Coronary artery (tissue), 2 donors: ENCODE results near the gene TEX36.
A peak's percentile ranks its signal among the peaks of the same experiment; 100 is the strongest.

Source experiments
- DNase-seq: peaks from one replicate; pipeline ENCODE4 v3.0.0-alpha.2; 2017; ENCODE audit warnings: low spot score
- H3K27ac ChIP-seq, 2 donors: fragments of 200-600 bp; sonication (generic); one replicate each; pipeline ENCODE4 v1.5.1; 2016 to 2019
- H3K4me3 ChIP-seq: fragments of 200-600 bp; sonication (generic); 2 replicates; pipeline ENCODE4 v1.5.1; 2016; ENCODE audit warnings: mild to moderate bottlenecking, moderate library complexity
- TF ChIP-seq, protein P1 (sequence below): fragments of 200-600 bp; sonication (generic); IDR thresholded peaks from one replicate; pipeline ENCODE4 v1.5.1; 2019; ENCODE audit warnings: antibody characterized with exemption

The TEX36 gene

DNA sequence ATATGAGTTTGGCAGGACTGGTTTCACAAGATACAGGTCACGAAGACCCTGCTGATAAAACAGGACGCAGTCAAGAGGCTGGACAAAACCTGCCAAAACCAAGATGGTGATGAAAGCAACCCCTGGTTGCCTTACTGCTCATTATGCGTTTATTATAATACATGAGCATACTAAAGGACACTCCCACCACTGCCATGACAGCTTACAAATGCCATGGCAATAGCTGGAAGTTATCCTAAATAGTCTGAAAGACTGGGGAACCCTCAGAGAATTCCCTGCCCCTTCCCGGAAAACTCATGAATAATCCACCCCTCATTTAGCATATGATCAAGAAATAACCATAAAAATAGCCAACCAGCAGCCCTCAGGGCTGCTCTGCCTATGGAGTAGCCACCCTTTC, 73.1 kb downstream of the TEX36 start:
- no peak overlapping the region for H3K4me3 ChIP-seq
- no peak overlapping the region for H3K27ac ChIP-seq
- TF ChIP-seq, protein P1, sequence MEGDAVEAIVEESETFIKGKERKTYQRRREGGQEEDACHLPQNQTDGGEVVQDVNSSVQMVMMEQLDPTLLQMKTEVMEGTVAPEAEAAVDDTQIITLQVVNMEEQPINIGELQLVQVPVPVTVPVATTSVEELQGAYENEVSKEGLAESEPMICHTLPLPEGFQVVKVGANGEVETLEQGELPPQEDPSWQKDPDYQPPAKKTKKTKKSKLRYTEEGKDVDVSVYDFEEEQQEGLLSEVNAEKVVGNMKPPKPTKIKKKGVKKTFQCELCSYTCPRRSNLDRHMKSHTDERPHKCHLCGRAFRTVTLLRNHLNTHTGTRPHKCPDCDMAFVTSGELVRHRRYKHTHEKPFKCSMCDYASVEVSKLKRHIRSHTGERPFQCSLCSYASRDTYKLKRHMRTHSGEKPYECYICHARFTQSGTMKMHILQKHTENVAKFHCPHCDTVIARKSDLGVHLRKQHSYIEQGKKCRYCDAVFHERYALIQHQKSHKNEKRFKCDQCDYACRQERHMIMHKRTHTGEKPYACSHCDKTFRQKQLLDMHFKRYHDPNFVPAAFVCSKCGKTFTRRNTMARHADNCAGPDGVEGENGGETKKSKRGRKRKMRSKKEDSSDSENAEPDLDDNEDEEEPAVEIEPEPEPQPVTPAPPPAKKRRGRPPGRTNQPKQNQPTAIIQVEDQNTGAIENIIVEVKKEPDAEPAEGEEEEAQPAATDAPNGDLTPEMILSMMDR, result no peak
- peak; percentile 17 for DNase-seq

DNA sequence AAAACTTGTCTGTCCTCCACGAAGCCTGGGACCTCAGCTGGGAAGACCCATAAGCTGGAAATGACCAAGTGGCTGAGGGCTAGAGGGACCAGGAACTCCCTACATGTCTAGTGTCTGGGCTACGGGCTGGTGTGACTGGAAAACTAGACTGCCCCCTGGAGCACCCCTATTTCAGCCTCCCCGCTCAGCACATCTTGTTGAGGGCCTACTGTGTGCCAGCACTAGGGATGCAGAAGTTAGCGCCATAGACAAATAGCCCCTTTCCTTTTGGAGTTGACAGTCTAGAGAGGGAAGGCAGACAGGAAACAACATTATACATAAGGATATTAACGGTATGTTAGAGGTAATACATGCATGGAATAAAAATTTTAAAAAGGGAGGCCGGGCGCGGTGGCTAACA, 74.5 kb downstream of the TEX36 start:
- Histone ChIP-seq H3K27ac (no peak overlapping the region), H3K4me3 (no peak overlapping the region)
- TF ChIP-seq, protein P1, result no peak
- peak; percentile 21 for DNase-seq

DNA sequence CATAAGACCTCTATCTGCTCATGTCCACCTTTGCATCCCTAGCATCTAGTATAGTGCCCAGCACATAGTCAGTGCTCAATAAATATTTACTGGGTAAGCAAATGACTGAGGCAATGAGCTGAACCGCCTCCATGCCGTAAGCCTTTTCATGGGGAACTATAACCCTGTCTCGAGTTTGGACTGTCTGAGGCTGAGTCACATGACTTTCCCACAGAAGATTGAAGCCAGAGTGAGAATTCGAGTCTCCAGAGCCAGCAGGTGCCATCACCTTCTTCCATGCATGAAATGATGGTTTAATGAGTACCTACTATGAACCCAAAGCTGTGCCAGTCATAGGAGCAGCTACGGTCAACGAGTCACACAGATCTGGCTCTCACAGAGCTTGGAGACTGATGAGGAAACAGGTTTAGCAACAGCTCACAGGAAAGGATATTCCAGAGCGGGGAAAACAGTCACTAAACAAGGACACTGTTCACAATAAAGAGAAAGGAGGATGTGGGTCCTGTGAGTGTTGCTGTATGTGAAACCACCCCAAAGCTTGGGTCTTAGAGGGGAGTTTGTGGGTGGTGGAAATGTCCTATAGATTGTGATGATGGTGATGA, 75.2 kb downstream of the TEX36 start:
- no peak overlapping the region for H3K27ac ChIP-seq
- H3K4me3 ChIP-seq, result no peak overlapping the region
- DNase-seq, result peak; percentile 31
- TF ChIP-seq, protein P1, result no peak

DNA sequence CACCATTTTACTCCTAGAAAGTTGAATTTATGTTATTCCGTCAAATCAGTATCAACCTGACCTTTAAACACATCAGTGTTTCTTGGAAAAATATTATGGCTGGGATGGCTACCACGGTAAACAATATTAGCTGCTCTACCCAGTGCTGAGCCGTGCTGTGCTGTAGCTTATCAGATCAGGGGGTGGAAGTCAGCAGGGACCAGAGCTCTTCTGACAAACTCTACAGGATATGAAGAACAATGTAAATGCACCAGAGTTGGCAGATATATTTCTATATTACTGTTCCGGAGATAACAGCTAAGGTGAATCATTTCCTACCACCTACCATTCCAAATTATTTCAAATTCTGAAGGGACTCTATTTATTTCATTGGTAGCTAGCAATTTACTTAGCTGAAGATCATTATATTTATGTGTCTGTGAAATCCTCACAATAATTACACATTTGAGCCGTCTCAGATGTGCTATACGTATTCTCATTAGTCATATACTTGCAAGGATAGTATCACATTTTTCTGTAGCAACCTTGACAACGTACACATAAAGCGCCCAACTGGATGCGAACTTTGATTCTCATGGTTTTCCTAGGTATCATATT, 76.5 kb downstream of the TEX36 start:
- H3K4me3 ChIP-seq, result no peak overlapping the region
- TF ChIP-seq, protein P1, result no peak
- no peak overlapping the region for H3K27ac ChIP-seq
- peak; percentile 12 for DNase-seq
